CD4-positive, alpha-beta T cell (primary cell): ENCODE data around the gene GLB1L. TPM values are rescaled to one million over a fixed set of nuclear protein-coding genes. Genes with fewer than 3 reads are reported as not detected.

ENCODE experiments used
- ATAC-seq: fragments of 200-7000 bp; cut with Tn5 transposase; one replicate; pipeline ENCODE4 v1.10.0; 2022; ENCODE audit warnings: mild to moderate bottlenecking; ENCODE audit not compliant: poor library complexity
- CTCF ChIA-PET: fragments of 350-600 bp; sonication (Branson Sonifier 250); formaldehyde crosslinking; loops from one replicate; lab custom pipeline; 2021; ENCODE audit warnings: antibody characterized with exemption, inconsistent platforms; lab: Charles Lee
- POLR2A ChIA-PET: fragments of 350-600 bp; sonication (Branson Sonifier 250); formaldehyde crosslinking; loops from one replicate; lab custom pipeline; 2021; ENCODE audit warnings: antibody characterized with exemption, inconsistent platforms; lab: Charles Lee
- DNase-seq, 14 experiments: peaks; one replicate each; pipeline ENCODE4 v3.0.0-alpha.2; 2013 to 2020; ENCODE audit warnings: mixed read lengths in 2 of 14
- H3K27ac ChIP-seq, 2 donors: one replicate each; pipeline versions ENCODE4 v1.5.1 to v1.7.0; 2013; ENCODE audit warnings: low read length in 2 of 2, low read depth in 1 of 2, mild to moderate bottlenecking in 1 of 2
- H3K27me3 ChIP-seq, 2 experiments: 1 replicate in 1 of 2; 2 replicates in 1 of 2; pipeline versions ENCODE4 v1.6.1 to v1.7.0; 2013; ENCODE audit warnings: low read length in 2 of 2, control low read depth in 1 of 2, mild to moderate bottlenecking in 1 of 2, moderate library complexity in 1 of 2; ENCODE audit not compliant: insufficient read depth in 2 of 2, control insufficient read depth in 1 of 2
- H3K36me3 ChIP-seq: one replicate; pipeline ENCODE4 v1.6.1; 2013; ENCODE audit warnings: low read length, control low read depth; ENCODE audit not compliant: insufficient read depth
- H3K4me1 ChIP-seq: one replicate; pipeline ENCODE4 v1.6.1; 2013; ENCODE audit warnings: low read length, control low read depth; ENCODE audit not compliant: insufficient read depth
- H3K4me3 ChIP-seq: one replicate; pipeline ENCODE4 v1.5.1; 2013; ENCODE audit warnings: mild to moderate bottlenecking, low read length, moderate library complexity
- H3K9me3 ChIP-seq, 2 experiments: 1 replicate in 1 of 2; 2 replicates in 1 of 2; pipeline versions ENCODE4 v1.6.1 to v1.7.0; 2013; ENCODE audit warnings: low read length in 2 of 2, mild to moderate bottlenecking in 2 of 2, control low read depth in 1 of 2, moderate library complexity in 1 of 2; ENCODE audit not compliant: control insufficient read depth in 1 of 2, insufficient read depth in 1 of 2
- H3K27ac Mint-ChIP-seq: one replicate; pipeline ENCODE4 v1.8.0; 2020; ENCODE audit warnings: mixed read lengths
- H3K27me3 Mint-ChIP-seq: one replicate; pipeline ENCODE4 v1.8.0; 2021; ENCODE audit warnings: mixed read lengths
- H3K36me3 Mint-ChIP-seq: one replicate; pipeline ENCODE4 v1.8.0; 2021; ENCODE audit warnings: low read depth, mixed read lengths
- H3K4me1 Mint-ChIP-seq: one replicate; pipeline ENCODE4 v1.8.0; 2021; ENCODE audit warnings: low read depth, mixed read lengths
- H3K4me3 Mint-ChIP-seq: one replicate; pipeline ENCODE4 v1.8.0; 2020; ENCODE audit warnings: mild to moderate bottlenecking, mixed read lengths
- H3K9me3 Mint-ChIP-seq: one replicate; pipeline ENCODE4 v1.8.0; 2020; ENCODE audit warnings: mixed read lengths
- intact Hi-C, 2 experiments: fragments of 100-400 bp; cut with DNase I in 1 of 2; cut with micrococcal nuclease in 1 of 2; formaldehyde crosslinking; loops; one replicate each; pipeline versions ENCODE4 v1.15.1 to v1.9.0; 2023 to 2025; cut with DNase I, micrococcal nuclease
- total RNA-seq, 174 experiments: library from RNA in 2 of 174; stranded (reverse) in 2 of 174; gene quantifications; one replicate each; pipeline ENCODE4 v1.2.3 and lab custom pipeline; 2021 to 2026
- TF ChIP-seq, protein P1 (sequence below): fragments of 200-600 bp; IDR thresholded peaks from one replicate; pipeline ENCODE4 v1.8.0; 2022; ENCODE audit warnings: antibody characterized with exemption, mild to moderate bottlenecking

The GLB1L gene
- total RNA-seq, 2 experiments from 2014 or later = 2.4 to 3.0 TPM

DNA sequence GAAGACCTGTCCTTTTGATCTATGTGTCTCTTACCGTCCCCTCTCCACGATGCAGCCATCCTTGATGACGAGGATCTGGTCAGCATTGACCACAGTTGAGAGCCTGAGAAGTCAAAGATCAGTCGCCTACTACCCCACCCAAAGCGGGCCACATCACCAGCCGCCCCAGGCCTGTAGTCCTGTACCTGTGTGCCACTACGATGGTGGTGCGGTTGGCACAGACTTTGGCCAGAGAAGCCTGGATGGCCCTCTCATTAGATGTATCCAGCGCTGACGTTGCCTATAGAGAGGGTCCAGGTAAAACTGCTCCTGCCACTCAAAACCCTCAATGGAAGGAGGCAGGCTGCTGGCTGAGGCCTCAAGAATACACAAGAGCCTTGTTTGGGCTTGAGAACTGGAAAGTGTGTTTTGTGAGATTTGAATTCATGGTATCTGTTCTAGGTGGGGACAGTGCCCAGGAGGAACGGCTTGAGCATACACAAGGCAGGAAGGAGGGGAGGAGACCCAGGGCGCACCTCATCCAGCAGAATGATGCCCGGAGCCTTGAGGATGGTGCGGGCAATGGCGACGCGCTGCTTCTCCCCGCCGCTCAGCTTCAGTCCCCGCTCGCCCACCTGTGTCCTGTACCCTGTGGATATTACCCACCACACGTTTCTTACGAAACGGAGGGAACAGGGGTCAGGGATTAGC, 34.9 kb downstream of the GLB1L start:
- H3K4me1 Mint-ChIP-seq = peaks cover 47% of the 10 kb centered on the region
- intact Hi-C loops = loop anchor here in 1 of 2 experiments (5.0 kb wide), 1 partner anchor 153 kb away; no protein-coding TSS in a partner anchor
- H3K27me3 Mint-ChIP-seq = no peaks in the 10 kb centered on the region
- no peaks in the 10 kb centered on the region for H3K9me3 Mint-ChIP-seq
- POLR2A ChIA-PET = interaction anchor here (4.8 kb wide), 1 partner anchor 35 kb away, joined by 139 read pairs; the partner anchor contains the start of genes CNPPD1 and RETREG2
- DNase-seq = peak in 1 of 14 experiments; percentile 20
- H3K4me1 ChIP-seq = peaks cover 53% of the 10 kb centered on the region
- peak overlapping the region; percentile 93 for H3K27ac Mint-ChIP-seq
- peaks cover 30% of the 10 kb centered on the region for H3K36me3 Mint-ChIP-seq
- H3K36me3 ChIP-seq = peaks cover 21% of the 10 kb centered on the region
- peak overlapping the region in 1 of 2 donors; percentile 28 for H3K27ac ChIP-seq
- ATAC-seq = no peak
- H3K9me3 ChIP-seq = no peaks in the 10 kb centered on the region
- H3K27me3 ChIP-seq = no peaks in the 10 kb centered on the region
- CTCF ChIA-PET = no interaction called here
- H3K4me3 Mint-ChIP-seq = peak overlapping the region; percentile 30
- no peak overlapping the region for H3K4me3 ChIP-seq
- TF ChIP-seq, protein P1, sequence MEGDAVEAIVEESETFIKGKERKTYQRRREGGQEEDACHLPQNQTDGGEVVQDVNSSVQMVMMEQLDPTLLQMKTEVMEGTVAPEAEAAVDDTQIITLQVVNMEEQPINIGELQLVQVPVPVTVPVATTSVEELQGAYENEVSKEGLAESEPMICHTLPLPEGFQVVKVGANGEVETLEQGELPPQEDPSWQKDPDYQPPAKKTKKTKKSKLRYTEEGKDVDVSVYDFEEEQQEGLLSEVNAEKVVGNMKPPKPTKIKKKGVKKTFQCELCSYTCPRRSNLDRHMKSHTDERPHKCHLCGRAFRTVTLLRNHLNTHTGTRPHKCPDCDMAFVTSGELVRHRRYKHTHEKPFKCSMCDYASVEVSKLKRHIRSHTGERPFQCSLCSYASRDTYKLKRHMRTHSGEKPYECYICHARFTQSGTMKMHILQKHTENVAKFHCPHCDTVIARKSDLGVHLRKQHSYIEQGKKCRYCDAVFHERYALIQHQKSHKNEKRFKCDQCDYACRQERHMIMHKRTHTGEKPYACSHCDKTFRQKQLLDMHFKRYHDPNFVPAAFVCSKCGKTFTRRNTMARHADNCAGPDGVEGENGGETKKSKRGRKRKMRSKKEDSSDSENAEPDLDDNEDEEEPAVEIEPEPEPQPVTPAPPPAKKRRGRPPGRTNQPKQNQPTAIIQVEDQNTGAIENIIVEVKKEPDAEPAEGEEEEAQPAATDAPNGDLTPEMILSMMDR = no peak

DNA sequence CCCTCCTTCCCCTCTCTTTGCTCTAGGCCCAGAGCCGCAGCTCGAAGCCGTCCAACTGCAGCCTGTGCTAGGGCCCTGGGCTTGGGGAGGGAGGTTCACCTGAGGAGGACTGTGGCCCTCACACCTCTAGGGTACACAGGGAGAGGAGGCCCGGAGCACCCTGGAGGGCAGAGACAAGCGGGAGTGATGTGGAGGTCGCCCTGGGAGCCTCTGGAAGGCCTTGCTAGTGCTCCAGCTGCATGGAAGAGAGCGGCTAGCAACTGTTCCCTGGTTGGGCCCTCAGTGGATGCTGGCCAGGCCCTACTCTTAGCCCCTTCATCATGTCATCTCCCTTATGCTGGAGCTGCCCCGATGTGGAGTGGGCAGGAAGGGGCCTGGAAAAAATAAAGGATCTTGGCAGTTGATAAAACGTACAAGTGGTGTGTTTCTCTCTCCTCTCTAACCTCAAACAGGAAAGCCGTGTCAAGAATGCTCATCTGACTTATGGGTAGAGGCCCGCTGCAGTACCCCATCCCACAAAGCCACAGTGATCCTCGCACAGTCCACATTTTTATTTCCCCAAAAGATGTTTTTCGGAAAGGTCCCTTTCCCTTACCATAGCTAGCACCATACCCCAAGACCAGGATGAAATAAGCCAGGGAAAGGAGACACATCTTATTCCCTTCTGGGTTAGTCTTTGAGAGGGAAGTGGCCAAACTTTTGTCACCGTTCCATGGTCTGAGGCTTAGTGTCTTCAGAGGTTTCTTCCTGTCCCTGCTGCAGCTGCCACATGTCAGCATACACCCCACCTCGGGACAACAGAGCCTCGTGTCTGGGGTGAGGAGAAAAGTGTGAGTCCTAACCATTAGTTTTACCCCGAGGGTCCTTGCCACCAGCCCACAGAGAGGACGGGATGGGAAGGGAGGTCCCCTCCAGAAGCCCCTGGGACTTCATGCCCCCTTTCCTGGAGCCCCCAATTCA, 35.7 kb downstream of the GLB1L start:
- intact Hi-C loops = loop anchor here in 1 of 2 experiments (5.0 to 10.0 kb wide), 3 partner anchors 152 to 335 kb away; partner anchors contain the start of genes CHPF, DNPEP and TMEM198
- Mint-ChIP-seq H3K4me3 (peak overlapping the region; percentile 90), H3K9me3 (no peaks in the 10 kb centered on the region), H3K27me3 (no peaks in the 10 kb centered on the region), H3K27ac (peak overlapping the region; percentile 93), H3K4me1 (peaks cover 47% of the 10 kb centered on the region), H3K36me3 (peaks cover 26% of the 10 kb centered on the region)
- ChIA-PET CTCF (interaction anchor here (1.3 to 4.2 kb wide), 2 partner anchors 50 to 85 kb away, joined by 6 to 32 read pairs; partner anchors contain the start of gene NHEJ1), POLR2A (interaction anchor here (0.7 to 4.8 kb wide), 4 partner anchors 34 to 50 kb away, joined by 3 to 139 read pairs (median 6); partner anchors contain the start of genes CNPPD1, GLB1L, RETREG2 and STK16)
- H3K27me3 ChIP-seq = no peaks in the 10 kb centered on the region
- no peak overlapping the region for H3K4me3 ChIP-seq
- H3K9me3 ChIP-seq = no peaks in the 10 kb centered on the region
- peaks cover 53% of the 10 kb centered on the region for H3K4me1 ChIP-seq
- TF ChIP-seq, protein P1 = no peak
- H3K27ac ChIP-seq = peak overlapping the region in 1 of 2 donors; percentile 28
- ATAC-seq (no peak), DNase-seq (peak in 2 of 14 experiments; percentile 9 to 11)
- H3K36me3 ChIP-seq = peaks cover 21% of the 10 kb centered on the region
